ENCODE data around the gene PRKG1.
"Not testable (repeated sequence)": the region's sequence is repeated elsewhere in the genome, so short reads cannot be mapped to it uniquely, and the experiment has no call there.

The PRKG1 gene

GRCh38 chr10:52128056-52128683, 1053.9 kb downstream of the PRKG1 start:
- DNase-seq (ENCODE audit: low spot score): peak; percentile 50

GRCh38 chr10:52129410-52130178, 1055.3 kb downstream of the PRKG1 start:
- DNase-seq (ENCODE audit: low spot score): no peak

- DNase-seq (ENCODE audit: low spot score): no peak
Observed at GRCh38 chr10:52135101-52135500, 1060.8 kb downstream of the PRKG1 start.

DNA sequence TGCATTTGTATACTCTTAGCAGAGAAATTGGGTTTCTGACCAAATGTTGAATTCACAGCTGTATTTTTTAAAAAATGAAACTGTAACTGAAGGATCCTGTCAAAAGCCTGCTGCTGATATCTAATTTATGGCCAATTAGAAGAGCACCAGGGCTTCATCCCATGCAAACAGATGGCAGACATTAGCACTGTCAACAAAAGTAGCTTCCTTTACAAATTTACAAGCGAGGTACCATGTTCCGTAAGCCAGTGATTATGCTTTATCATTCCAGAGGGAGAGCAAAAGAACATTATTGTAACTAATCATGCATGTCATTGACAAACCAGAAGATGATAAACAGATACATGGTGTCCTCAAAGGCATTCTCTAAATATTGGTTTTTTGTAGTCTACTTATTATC, 1062.6 kb downstream of the PRKG1 start:
- no peak for DNase-seq (ENCODE audit: low spot score)

- DNase-seq (ENCODE audit: low spot score): no peak
Observed at GRCh38 chr10:52143338-52143737, 1069.1 kb downstream of the PRKG1 start.

- no peak for DNase-seq (ENCODE audit: low spot score)
Observed at GRCh38 chr10:52145636-52146035, 1071.3 kb downstream of the PRKG1 start.

GRCh38 chr10:52146766-52147165, 1072.5 kb downstream of the PRKG1 start:
- DNase-seq (ENCODE audit: low spot score): no peak

DNA sequence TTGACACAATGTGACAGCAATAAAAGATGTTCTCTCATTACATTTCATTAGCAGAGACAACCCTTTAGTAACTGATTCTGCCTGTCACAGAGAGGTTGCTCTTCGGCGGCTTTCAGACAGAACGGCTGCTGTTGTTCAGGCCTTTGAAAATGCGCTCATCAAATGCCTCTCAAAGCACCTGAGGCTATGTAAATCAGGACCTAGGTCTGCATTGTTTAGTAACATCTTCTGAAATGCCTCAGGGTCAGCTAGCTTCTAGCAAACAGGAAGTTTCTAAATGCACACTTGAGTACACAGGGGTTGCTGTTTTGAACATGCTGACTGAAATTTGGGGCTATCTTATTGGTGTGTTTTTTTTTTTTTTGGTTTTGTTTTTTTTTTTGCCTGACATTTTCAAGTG, 1096.5 kb downstream of the PRKG1 start:
- DNase-seq (ENCODE audit: low spot score): no peak

- DNase-seq (ENCODE audit: low spot score): no peak
Observed at GRCh38 chr10:52172581-52172980, 1098.3 kb downstream of the PRKG1 start.

GRCh38 chr10:52185256-52185655, 1111.0 kb downstream of the PRKG1 start:
- DNase-seq (ENCODE audit: low spot score): no peak

DNA sequence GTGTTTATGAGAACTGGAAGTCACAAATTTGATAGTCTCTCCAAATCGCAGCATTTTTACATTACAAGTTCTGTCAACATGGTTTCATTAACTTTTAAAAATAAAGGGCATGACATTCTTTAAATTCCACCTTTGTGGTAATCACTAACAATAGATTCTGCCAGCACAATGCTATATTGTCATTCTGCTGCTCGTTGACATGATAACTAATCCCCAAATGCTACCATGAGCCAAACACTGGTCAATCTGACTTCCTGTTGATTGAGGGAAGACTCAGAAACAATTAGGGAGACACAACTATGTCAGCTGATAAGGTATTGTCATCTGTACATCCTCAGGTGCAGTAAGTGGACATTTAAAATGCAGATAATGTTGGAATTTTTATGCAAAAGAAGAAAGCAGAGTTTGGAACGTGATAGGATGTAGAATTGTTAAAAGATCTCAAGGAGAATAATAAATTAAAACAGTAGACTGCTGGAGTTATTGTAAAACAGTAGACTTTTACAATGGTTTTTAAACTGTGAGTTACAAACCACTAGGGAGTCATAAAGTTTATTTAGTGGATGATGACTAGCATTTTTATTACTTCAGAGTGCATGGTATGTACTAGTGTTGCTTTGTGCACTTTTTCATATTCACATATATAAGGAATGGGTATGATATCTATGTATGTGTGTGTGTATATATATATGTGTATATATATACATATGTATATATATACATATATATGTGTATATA, 1113.4 kb downstream of the PRKG1 start:
- DNase-seq (ENCODE audit: low spot score): no peak

GRCh38 chr10:52191049-52191448, 1116.8 kb downstream of the PRKG1 start:
- DNase-seq (ENCODE audit: low spot score): no peak

GRCh38 chr10:52194191-52194590, 1119.9 kb downstream of the PRKG1 start:
- no peak for DNase-seq (ENCODE audit: low spot score)

- no peak for DNase-seq (ENCODE audit: low spot score)
Observed at GRCh38 chr10:52194716-52195115, 1120.4 kb downstream of the PRKG1 start.

- no peak for DNase-seq (ENCODE audit: low spot score)
Observed at GRCh38 chr10:52197098-52197497, 1122.8 kb downstream of the PRKG1 start.

DNA sequence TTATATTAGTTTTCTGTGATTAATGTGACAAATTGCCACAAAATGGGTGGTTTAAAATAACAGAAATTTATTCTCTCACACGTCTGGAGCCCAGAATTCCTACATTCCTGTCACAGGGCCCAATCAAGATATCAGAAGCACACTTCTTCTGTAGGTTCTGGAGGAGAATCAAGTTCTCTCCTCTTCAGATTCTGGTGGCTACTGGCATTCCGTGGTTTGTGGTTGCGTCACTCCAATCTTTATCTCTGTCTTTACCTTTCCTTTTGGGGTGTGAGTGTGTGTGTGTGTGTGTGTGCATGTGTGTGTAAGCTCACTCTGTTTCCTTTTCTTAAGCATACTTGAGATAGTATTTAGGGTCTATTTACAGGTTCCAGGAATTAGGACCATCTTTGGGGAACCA, 1124.3 kb downstream of the PRKG1 start:
- DNase-seq (ENCODE audit: low spot score): no peak

DNA sequence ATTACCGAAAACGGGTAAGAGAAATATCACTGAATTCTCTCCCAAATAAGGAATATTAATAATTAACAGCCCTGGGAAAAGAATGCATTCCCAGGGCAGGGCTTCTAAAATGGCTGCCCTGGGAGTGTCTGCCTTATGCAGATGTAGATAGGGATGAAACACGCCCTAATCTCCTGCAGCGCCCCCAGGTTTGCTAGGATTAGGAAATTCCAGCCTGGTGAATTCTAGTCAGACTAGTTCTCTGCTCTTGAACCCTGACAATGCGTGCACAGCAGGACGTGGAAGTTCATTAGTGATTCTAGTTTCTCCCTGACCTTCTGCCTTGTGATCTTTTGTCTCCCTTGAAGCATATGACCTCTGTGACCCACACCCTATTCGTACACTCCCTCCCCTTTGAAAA, 1130.6 kb downstream of the PRKG1 start:
- not testable (repeated sequence) for DNase-seq (ENCODE audit: low spot score)

DNA sequence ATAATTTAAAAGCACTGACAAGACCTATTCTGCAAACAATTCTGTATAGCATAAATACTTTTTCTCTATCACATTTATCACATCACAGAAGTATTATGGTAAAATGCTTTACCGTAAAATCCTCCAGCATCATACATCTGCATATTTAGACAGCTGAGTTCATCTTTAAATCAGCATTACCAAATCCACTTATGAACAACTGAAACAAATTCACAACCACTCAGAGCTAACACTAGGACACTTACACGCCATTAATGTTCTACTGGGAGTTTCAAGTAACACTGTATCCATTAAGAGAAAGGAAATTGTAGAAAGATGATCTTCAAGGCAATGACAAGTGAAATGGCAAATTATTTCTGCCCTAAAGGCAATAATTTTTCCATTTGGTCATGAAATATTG, 1134.1 kb downstream of the PRKG1 start:
- DNase-seq (ENCODE audit: low spot score): no peak

GRCh38 chr10:52210161-52210560, 1135.9 kb downstream of the PRKG1 start:
- no peak for DNase-seq (ENCODE audit: low spot score)

GRCh38 chr10:52212062-52212461, 1137.8 kb downstream of the PRKG1 start:
- no peak for DNase-seq (ENCODE audit: low spot score)

GRCh38 chr10:52212802-52213201, 1138.5 kb downstream of the PRKG1 start:
- DNase-seq (ENCODE audit: low spot score): no peak

DNA sequence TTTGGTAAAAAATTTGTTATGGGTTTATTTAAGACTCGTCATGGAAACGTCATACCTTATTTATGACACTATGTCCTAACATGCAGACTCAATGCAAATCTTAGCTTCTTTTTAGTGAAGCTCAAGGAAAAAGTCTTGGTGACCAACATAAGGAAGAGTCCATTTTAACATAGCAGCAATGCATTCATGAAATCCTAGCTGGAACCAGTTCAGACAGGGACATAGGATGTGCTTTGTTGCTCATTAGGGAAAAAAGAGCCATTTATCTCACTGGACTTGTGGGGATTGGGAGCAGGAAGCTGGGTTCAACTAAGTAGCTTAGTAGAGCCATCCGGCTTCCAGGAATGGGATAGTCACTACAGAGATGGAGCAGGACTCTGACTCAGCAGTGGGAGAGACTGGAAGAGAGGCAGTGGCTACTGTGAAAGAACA, 1139.0 kb downstream of the PRKG1 start:
- DNase-seq (ENCODE audit: low spot score): no peak

DNA sequence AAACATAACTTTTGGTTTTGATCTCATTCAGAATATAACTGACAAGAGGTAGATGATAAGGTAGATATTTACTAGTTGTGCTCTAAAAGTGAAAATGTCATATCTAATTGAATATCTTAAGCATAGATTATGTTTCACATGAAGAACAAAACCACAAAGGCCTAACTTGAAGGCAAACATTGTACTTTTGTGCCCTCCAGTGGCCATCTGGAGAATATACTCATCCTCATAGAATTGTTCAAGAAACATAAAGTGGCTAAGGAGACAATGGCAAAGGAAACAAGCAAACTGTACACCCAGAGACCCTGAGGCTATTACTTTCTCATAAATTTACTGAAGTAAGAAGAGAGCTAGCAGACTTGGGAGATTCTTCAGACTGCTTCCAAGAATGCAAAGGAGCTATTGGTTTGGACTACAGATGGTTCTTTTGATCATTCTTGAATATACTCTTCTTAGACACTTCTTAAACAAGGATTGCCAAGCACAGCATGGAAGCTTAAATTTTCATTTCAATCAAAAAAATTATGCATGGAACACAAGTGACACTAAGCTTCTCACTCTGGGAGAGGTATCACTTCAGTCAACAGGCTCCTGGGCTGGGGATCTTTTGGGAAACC, 1141.6 kb downstream of the PRKG1 start:
- DNase-seq (ENCODE audit: low spot score): peak; percentile 49

Measured in ecto neural progenitor cell (in vitro differentiated cells).